A549 (cell line): Measurements from ENCODE around the gene CD276. TPM values are rescaled to one million over a fixed set of nuclear protein-coding genes. Genes with fewer than 3 reads are reported as not detected.

Experiments
- ATAC-seq, 2 experiments: fragments of 200-7000 bp in 1 of 2; fragments of >200 bp in 1 of 2; cut with Nextera tagmentation in 1 of 2; cut with Tn5 transposase in 1 of 2; 3 replicates each; pipeline versions ENCODE4 v1.8.0 to v1.9.1; 2018 to 2020; ENCODE audit warnings: mild to moderate bottlenecking in 1 of 2, moderate library complexity in 1 of 2
- CTCF ChIA-PET: fragments of 300-600 bp; sonication (Branson Sonifier 250); formaldehyde crosslinking; extraction: SDS; loops from one replicate; lab custom pipeline; 2021; ENCODE audit warnings: antibody characterized with exemption, inconsistent platforms; lab: Yijun Ruan, JAX
- POLR2A ChIA-PET: fragments of 350-600 bp; formaldehyde crosslinking; extraction: SDS; loops from one replicate; lab custom pipeline; 2021; ENCODE audit warnings: antibody characterized with exemption, inconsistent platforms; lab: Yijun Ruan, JAX
- DNase-seq, 2 experiments: peaks; one replicate each; pipeline versions ENCODE4 v3.0.0 to v3.0.0-alpha.2; 2011 to 2016; ENCODE audit warnings: low read depth in 1 of 2, low spot score in 1 of 2
- FAIRE-seq: peaks from 2 replicates; lab custom pipeline; 2011; peaks lifted over from hg19 to GRCh38; lab: Jason Lieb, UNC
- H3K27ac ChIP-seq, 2 experiments: fragments of >200 bp; sonication (Bioruptor Twin); formaldehyde crosslinking; 3 replicates each; pipeline ENCODE4 v1.5.1; 2016 to 2017
- H3K4me1 ChIP-seq: fragments of >200 bp; sonication (Bioruptor Twin); formaldehyde crosslinking; 3 replicates; pipeline ENCODE4 v1.6.1; 2016
- H3K4me2 ChIP-seq: fragments of >200 bp; sonication (Bioruptor Twin); formaldehyde crosslinking; 3 replicates; pipeline ENCODE4 v1.6.1; 2016
- H3K4me3 ChIP-seq: fragments of >200 bp; sonication (Bioruptor Twin); formaldehyde crosslinking; 3 replicates; pipeline ENCODE4 v1.5.1; 2016
- H3K9me3 ChIP-seq: fragments of >200 bp; sonication (Bioruptor Twin); formaldehyde crosslinking; 3 replicates; pipeline ENCODE4 v1.6.1; 2016
- BHLHE40 ChIP-seq: IDR thresholded peaks from 2 replicates; pipeline ENCODE4 v1.6.1; 2012; ENCODE audit warnings: low read depth, low read length, inconsistent platforms
- CBX2 ChIP-seq: fragments of 200-600 bp; sonication (generic); IDR thresholded peaks from 2 replicates; pipeline ENCODE4 v1.6.1; 2016; ENCODE audit warnings: low read depth, mild to moderate bottlenecking, borderline replicate concordance
- CHD2 ChIP-seq: fragments of 150-350 bp; IDR thresholded peaks from 2 replicates; pipeline ENCODE4 v1.6.1; 2014; ENCODE audit warnings: low read length; ENCODE audit not compliant: partially characterized antibody
- CHD4 ChIP-seq: fragments of 200-600 bp; sonication (generic); IDR thresholded peaks from 2 replicates; pipeline ENCODE4 v1.6.1; 2016; ENCODE audit warnings: antibody characterized with exemption, mild to moderate bottlenecking, borderline replicate concordance
- E2F6 ChIP-seq: IDR thresholded peaks from 2 replicates; pipeline ENCODE4 v1.6.1; 2012; ENCODE audit warnings: low read depth, borderline replicate concordance
- EHMT2 ChIP-seq: fragments of 200-600 bp; sonication (generic); IDR thresholded peaks from 2 replicates; pipeline ENCODE4 v1.6.1; 2016; ENCODE audit warnings: antibody characterized with exemption, low read depth, mild to moderate bottlenecking, moderate library complexity
- FOSB ChIP-seq: fragments of 250-450 bp; sonication (Bioruptor Pico); IDR thresholded peaks from 2 replicates; pipeline ENCODE4 v1.5.0; 2020; ENCODE audit warnings: mild to moderate bottlenecking, moderate library complexity
- FOSL2 ChIP-seq, 2 experiments: fragments of 450-650 bp in 1 of 2; fragments of >200 bp in 1 of 2; sonication (Bioruptor Twin) in 1 of 2; formaldehyde crosslinking; IDR thresholded peaks; 2 replicates each; pipeline versions ENCODE4 v1.5.0 to v1.6.1; 2016 to 2020; ENCODE audit warnings: mild to moderate bottlenecking in 1 of 2, moderate library complexity in 1 of 2
- GATA3 ChIP-seq: IDR thresholded peaks from 2 replicates; pipeline ENCODE4 v1.6.1; 2012; ENCODE audit warnings: borderline replicate concordance
- HOXA7 ChIP-seq: fragments of 250-450 bp; sonication (Bioruptor Pico); IDR thresholded peaks from 2 replicates; pipeline ENCODE4 v1.5.0; 2020; ENCODE audit warnings: mild to moderate bottlenecking, moderate library complexity
- HOXB13 ChIP-seq: fragments of 250-450 bp; sonication (Bioruptor Pico); IDR thresholded peaks from 2 replicates; pipeline ENCODE4 v1.5.0; 2020; ENCODE audit warnings: low read depth, mild to moderate bottlenecking, moderate library complexity
- HOXB5 ChIP-seq: fragments of 250-450 bp; sonication (Bioruptor Pico); IDR thresholded peaks from 2 replicates; pipeline ENCODE4 v1.5.0; 2020; ENCODE audit warnings: mild to moderate bottlenecking, moderate library complexity
- JUN ChIP-seq, 2 experiments: fragments of >200 bp; sonication (Bioruptor Twin); formaldehyde crosslinking; IDR thresholded peaks; 2 replicates in 1 of 2; 3 replicates in 1 of 2; pipeline ENCODE4 v1.6.1; 2016 to 2017
- KDM1A ChIP-seq: fragments of 200-600 bp; sonication (generic); IDR thresholded peaks from 2 replicates; pipeline ENCODE4 v1.6.1; 2016; ENCODE audit warnings: low read depth, mild to moderate bottlenecking
- KDM5A ChIP-seq: fragments of 200-600 bp; sonication (generic); IDR thresholded peaks from 2 replicates; pipeline ENCODE4 v1.6.1; 2016; ENCODE audit warnings: antibody characterized with exemption, mild to moderate bottlenecking
- MAX ChIP-seq: IDR thresholded peaks from 2 replicates; pipeline ENCODE4 v1.6.1; 2012
- NFE2L2 ChIP-seq: fragments of 150-350 bp; conservative IDR thresholded peaks from 2 replicates; pipeline ENCODE4 v1.6.1; 2014; ENCODE audit warnings: low read length
- NR3C1 ChIP-seq: fragments of >200 bp; sonication (Bioruptor Twin); formaldehyde crosslinking; IDR thresholded peaks from 3 replicates; pipeline ENCODE4 v1.6.1; 2017
- PHF8 ChIP-seq: fragments of 200-600 bp; sonication (generic); IDR thresholded peaks from 2 replicates; pipeline ENCODE4 v1.6.1; 2016; ENCODE audit warnings: low read depth, mild to moderate bottlenecking, antibody characterized with exemption, moderate library complexity, borderline replicate concordance
- RFX5 ChIP-seq: fragments of 450-650 bp; IDR thresholded peaks from 2 replicates; pipeline ENCODE4 v1.7.1; 2014; ENCODE audit warnings: antibody characterized with exemption, mild to moderate bottlenecking, moderate library complexity
- RNF2 ChIP-seq: fragments of 200-600 bp; sonication (generic); IDR thresholded peaks from 2 replicates; pipeline ENCODE4 v1.6.1; 2016; ENCODE audit warnings: low read depth, mild to moderate bottlenecking, antibody characterized with exemption, moderate library complexity, borderline replicate concordance
- SMC3 ChIP-seq: fragments of >200 bp; sonication (Bioruptor Twin); formaldehyde crosslinking; IDR thresholded peaks from 3 replicates; pipeline ENCODE4 v1.6.1; 2018; ENCODE audit warnings: inconsistent platforms
- TP53 ChIP-seq: fragments of 250-450 bp; sonication (Bioruptor Pico); IDR thresholded peaks from 2 replicates; pipeline ENCODE4 v1.5.0; 2021; ENCODE audit warnings: mild to moderate bottlenecking, moderate library complexity
- ZC3H11A ChIP-seq: fragments of 450-650 bp; IDR thresholded peaks from 2 replicates; pipeline ENCODE4 v1.6.1; 2014; ENCODE audit warnings: antibody characterized with exemption, mild to moderate bottlenecking
- ZFP36 ChIP-seq: fragments of 450-650 bp; IDR thresholded peaks from 2 replicates; pipeline ENCODE4 v1.6.1; 2014; ENCODE audit warnings: borderline replicate concordance; ENCODE audit not compliant: partially characterized antibody
- WGBS: methylation state at CpG from one replicate; pipeline ENCODE4 v1.1.6; 2017; ENCODE audit errors: missing lambda C conversion rate; 5-methylcytosine and 5-hydroxymethylcytosine counted together
- polyA plus RNA-seq, 4 experiments: library from polyadenylated mRNA; depleted of rRNA in 3 of 4; stranded (reverse); fragments of >200 nt; fragmentation: RNase III in 1 of 4; extraction: RNeasy Plus Mini Kit Qiagen cat#74134 plus additional on column Dnase treatment in 1 of 4; gene quantifications; 2 replicates in 3 of 4; 3 replicates in 1 of 4; pipeline ENCODE4 v1.2.3, GENCODE V29; 2011 to 2017
- TF ChIP-seq, protein P1 (sequence below): fragments of 250-450 bp; sonication (Bioruptor Pico); IDR thresholded peaks from 2 replicates; pipeline ENCODE4 v1.5.0; 2020; ENCODE audit warnings: low read depth, mild to moderate bottlenecking, moderate library complexity
- TF ChIP-seq, protein P2 (sequence below): fragments of >200 bp; sonication (Bioruptor Twin); formaldehyde crosslinking; IDR thresholded peaks from 3 replicates; pipeline ENCODE4 v1.6.1; 2016
- TF ChIP-seq, protein P3 (sequence below): fragments of 450-650 bp; IDR thresholded peaks from 2 replicates; pipeline ENCODE4 v1.6.1; 2014; ENCODE audit warnings: antibody characterized with exemption
- TF ChIP-seq, protein P4 (sequence below): fragments of >200 bp; sonication (Bioruptor Twin); formaldehyde crosslinking; IDR thresholded peaks from 3 replicates; pipeline ENCODE4 v1.5.1; 2016

The CD276 gene
- polyA plus RNA-seq, 2 of the 4 experiments (the other 2 are of a cell fraction): 24.8 to 31.0 TPM

DNA sequence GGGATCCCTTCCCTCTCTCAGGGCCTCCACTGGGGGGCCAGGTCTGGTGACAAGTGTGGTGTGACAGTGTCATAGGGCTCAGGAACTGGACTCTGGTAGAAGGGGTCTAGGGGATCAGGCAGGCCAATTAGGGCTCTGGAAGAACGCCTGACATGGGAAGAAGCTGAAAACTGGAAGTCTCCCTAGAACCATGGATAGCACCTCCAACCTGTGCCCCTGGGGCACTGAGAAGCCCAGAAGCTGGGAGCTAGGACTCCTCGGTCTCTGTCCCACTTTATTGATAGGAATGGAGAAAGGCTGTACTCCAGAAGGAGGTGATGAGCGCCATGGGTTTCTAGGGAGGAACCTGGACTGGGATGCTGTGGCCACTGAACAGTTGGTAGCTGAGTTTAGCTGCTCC, 38.2 kb downstream of the CD276 start:
- Histone ChIP-seq H3K9me3 (no peaks in the 10 kb centered on the region), H3K27ac (no peak overlapping the region)
- TF ChIP-seq NFE2L2 (no peak), EHMT2 (no peak), CHD2 (no peak), JUN (IDR thresholded peaks at IDR 0.05) (no peak), PHF8 (no peak), HOXB5 (CRISPR knock-in tag) (no peak)
- TF ChIP-seq, all 56 proteins: peak for 0
- DNase-seq (no peak), FAIRE-seq (no peak), ATAC-seq (no peak)
- Histone ChIP-seq H3K4me3 (no peak overlapping the region), H3K4me2 (no peak overlapping the region), H3K4me1 (no peaks in the 10 kb centered on the region)
- WGBS: 76% methylated on average over 3 of the region's 3 CpGs
- CTCF ChIA-PET: interaction anchor here (1.8 kb wide), 1 partner anchor 22 kb away, joined by 10 read pairs; no protein-coding TSS in a partner anchor
- POLR2A ChIA-PET: no interaction called here

DNA sequence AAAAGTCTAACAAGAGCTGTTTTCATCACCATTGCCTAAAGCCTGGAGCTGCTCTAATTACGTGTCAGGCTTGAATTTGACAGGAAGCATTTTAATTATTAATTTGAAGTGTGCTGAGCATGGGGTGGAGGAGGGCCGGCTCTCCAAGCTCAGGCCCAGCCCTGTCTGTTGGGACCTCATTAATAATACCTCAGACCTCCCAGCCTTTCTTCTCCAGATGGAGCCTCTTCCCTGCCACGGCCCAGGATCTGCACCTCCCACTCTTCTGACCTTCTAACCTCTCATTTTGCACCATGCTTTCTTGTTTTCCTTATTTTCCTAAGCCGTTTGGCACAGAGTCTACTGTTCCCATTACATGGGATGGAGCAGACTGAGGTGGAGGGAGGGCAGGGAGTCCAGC, 39.0 kb downstream of the CD276 start:
- H3K4me3 ChIP-seq: no peak overlapping the region
- FAIRE-seq (no peak), ATAC-seq (no peak), DNase-seq (no peak)
- no peak overlapping the region for H3K4me2 ChIP-seq
- 33% methylated on average over 4 of the region's 4 CpGs for WGBS
- TF ChIP-seq NR3C1 (no peak), GATA3 (no peak), CHD4 (no peak), SMC3 (no peak), MAX (no peak), FOSB (CRISPR knock-in tag) (no peak), FOSL2 (IDR thresholded peaks at IDR 0.05) (no peak), FOSL2 (CRISPR knock-in tag; IDR thresholded peaks at IDR 0.05) (no peak), ZFP36 (no peak), TP53 (no peak), BHLHE40 (no peak), EHMT2 (no peak), HOXA7 (CRISPR knock-in tag) (no peak)
- TF ChIP-seq, protein P1, sequence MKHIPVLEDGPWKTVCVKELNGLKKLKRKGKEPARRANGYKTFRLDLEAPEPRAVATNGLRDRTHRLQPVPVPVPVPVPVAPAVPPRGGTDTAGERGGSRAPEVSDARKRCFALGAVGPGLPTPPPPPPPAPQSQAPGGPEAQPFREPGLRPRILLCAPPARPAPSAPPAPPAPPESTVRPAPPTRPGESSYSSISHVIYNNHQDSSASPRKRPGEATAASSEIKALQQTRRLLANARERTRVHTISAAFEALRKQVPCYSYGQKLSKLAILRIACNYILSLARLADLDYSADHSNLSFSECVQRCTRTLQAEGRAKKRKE (CRISPR knock-in tag): no peak
- TF ChIP-seq, protein P2, sequence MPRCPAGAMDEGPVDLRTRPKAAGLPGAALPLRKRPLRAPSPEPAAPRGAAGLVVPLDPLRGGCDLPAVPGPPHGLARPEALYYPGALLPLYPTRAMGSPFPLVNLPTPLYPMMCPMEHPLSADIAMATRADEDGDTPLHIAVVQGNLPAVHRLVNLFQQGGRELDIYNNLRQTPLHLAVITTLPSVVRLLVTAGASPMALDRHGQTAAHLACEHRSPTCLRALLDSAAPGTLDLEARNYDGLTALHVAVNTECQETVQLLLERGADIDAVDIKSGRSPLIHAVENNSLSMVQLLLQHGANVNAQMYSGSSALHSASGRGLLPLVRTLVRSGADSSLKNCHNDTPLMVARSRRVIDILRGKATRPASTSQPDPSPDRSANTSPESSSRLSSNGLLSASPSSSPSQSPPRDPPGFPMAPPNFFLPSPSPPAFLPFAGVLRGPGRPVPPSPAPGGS: no peak
- TF ChIP-seq, protein P3, sequence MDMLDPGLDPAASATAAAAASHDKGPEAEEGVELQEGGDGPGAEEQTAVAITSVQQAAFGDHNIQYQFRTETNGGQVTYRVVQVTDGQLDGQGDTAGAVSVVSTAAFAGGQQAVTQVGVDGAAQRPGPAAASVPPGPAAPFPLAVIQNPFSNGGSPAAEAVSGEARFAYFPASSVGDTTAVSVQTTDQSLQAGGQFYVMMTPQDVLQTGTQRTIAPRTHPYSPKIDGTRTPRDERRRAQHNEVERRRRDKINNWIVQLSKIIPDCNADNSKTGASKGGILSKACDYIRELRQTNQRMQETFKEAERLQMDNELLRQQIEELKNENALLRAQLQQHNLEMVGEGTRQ: no peak
- no peak overlapping the region for H3K27ac ChIP-seq
- POLR2A ChIA-PET: no interaction called here
- no peaks in the 10 kb centered on the region for H3K9me3 ChIP-seq
- no peaks in the 10 kb centered on the region; the same call in 2 of the 3 replicates for H3K4me1 ChIP-seq
- CTCF ChIA-PET: interaction anchor here (1.8 kb wide), 1 partner anchor 23 kb away, joined by 10 read pairs; no protein-coding TSS in a partner anchor

GRCh38 chr15:73724212-73724611, 40.0 kb downstream of the CD276 start:
- Histone ChIP-seq H3K4me2 (no peak overlapping the region), H3K4me3 (no peak overlapping the region), H3K9me3 (no peaks in the 10 kb centered on the region), H3K4me1 (no peaks in the 10 kb centered on the region; the same call in 2 of the 3 replicates), H3K27ac (no peak overlapping the region)
- no peak for DNase-seq
- FAIRE-seq: no peak
- no peak for ATAC-seq
- POLR2A ChIA-PET: no interaction called here
- CTCF ChIA-PET: interaction anchor here (0.6 to 1.0 kb wide), 2 partner anchors 58 to 185 kb away, joined by 3 to 4 read pairs; no protein-coding TSS in a partner anchor
- 73% methylated on average over 1 of the region's 3 CpGs for WGBS
- TF ChIP-seq FOSL2 (IDR thresholded peaks at IDR 0.05) (no peak), FOSL2 (CRISPR knock-in tag; IDR thresholded peaks at IDR 0.05) (no peak), KDM1A (no peak), CBX2 (no peak), RFX5 (no peak), KDM5A (no peak), SMC3 (no peak), RNF2 (no peak), E2F6 (no peak), HOXB5 (CRISPR knock-in tag) (no peak), HOXB13 (no peak), PHF8 (no peak), MAX (no peak), ZC3H11A (no peak), JUN (IDR thresholded peaks at IDR 0.05) (no peak)
- TF ChIP-seq, protein P4, sequence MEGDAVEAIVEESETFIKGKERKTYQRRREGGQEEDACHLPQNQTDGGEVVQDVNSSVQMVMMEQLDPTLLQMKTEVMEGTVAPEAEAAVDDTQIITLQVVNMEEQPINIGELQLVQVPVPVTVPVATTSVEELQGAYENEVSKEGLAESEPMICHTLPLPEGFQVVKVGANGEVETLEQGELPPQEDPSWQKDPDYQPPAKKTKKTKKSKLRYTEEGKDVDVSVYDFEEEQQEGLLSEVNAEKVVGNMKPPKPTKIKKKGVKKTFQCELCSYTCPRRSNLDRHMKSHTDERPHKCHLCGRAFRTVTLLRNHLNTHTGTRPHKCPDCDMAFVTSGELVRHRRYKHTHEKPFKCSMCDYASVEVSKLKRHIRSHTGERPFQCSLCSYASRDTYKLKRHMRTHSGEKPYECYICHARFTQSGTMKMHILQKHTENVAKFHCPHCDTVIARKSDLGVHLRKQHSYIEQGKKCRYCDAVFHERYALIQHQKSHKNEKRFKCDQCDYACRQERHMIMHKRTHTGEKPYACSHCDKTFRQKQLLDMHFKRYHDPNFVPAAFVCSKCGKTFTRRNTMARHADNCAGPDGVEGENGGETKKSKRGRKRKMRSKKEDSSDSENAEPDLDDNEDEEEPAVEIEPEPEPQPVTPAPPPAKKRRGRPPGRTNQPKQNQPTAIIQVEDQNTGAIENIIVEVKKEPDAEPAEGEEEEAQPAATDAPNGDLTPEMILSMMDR: no peak
